Amniotic epithelial cell (primary cell): ENCODE data around the gene RGS8.

ENCODE experiments used
- DNase-seq: peaks from one replicate; pipeline ENCODE4 v3.0.0-alpha.2; 2010; ENCODE audit warnings: low read depth

The RGS8 gene

GRCh38 chr1:182684116-182684828 is at the start of gene RGS8:
RGS8 (minus strand) TSS chr1:182684587; CDS start chr1:182669649, 14,938 bp downstream.
- no peak for DNase-seq

DNA sequence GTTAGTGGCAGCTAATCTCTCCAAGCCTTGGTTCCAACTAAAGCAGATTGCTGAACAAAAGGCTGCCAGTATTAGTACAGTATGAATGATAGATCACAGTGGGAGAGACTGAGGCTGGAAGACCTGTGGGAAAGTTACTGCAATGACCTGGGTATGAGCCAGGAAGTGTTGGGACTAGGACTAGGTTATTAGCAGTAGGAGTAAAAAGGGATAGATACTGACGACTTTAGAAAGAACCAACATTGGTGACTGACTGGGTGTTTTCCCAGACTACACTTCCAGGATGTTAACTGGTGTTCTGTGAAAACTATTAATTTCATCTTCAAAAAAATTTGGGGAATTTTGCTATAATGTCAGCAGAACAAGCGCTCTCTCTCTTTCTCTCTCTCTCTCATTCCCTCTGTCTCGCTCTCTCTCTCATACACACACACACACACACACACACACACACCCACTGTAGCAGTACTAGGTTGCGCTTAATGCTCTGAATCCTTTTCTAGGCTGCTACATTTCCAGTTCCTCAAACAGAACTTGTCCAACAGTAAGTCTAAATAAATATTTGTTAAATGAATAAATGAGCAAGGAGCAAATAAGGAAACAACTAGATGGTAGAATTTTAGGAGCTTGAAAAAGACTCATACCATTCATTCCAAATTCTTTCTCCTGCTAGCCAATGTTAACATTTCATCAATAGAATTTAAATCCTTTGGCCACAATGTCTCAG is 47.6 kb upstream of the RGS8 start:
- DNase-seq = no peak

DNA sequence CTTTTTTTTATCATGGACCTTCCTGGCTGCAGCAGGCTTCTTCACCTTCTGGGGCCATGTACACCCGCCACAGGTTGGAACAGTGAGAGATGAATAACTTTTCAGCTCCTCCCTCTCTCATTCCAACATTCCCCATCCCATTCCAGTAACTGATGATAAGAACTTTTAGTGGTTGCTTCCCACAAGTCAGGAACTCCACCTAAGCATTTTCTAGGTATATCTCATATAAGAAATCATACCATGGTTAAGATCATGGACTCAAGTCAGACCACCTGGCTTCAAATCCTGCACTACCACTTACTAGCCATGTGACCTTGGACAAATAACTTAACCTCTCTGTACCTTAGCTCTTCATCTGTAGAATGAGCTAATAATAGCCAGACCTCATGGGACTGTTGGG is 42.5 kb upstream of the RGS8 start:
- DNase-seq = no peak

DNA sequence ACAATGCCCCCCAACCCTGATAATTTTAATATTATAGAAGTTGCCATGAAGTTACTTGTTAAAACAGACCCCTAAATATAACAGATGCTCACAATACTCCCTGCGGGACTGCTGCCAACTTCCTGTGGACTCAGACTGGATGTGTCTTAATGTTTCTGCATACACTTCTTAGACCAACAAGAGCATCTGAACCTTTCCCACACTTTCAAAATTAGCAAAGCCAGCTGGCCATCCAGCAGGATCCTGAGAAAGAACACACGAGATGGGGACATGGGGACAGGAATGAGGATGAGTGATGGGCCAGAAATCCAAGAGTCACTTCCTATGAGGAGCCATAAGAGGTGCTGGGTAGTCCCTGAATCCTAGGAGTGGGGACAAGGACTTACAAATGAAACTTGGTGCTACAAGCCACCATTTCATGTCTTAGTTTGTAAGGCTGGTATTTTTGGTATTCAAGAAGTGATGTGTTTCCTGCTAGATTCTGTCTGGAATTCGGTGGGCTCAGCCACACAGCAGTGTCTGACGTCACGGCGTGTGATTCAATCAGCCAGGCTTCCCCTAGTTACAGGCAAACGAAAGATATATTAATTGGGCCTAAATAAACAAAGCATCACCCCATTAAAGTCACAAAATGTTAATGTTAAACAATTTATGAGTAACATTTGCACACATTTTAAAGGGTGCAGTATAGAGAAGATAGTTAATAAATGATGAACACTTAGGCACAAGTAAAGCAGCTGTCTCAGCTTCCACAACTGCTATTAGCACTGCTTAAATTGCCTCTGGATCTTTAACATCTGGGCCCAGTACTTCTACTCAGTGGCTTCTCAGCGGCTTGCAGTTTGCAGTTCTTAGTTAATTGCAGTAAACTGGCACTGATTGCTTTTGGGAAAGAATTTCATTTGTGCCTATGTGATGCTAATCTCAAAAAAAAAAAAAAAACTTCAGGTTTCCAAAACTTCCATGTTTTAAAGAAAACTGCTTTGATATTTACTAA is 41.2 kb upstream of the RGS8 start:
- no peak for DNase-seq

DNA sequence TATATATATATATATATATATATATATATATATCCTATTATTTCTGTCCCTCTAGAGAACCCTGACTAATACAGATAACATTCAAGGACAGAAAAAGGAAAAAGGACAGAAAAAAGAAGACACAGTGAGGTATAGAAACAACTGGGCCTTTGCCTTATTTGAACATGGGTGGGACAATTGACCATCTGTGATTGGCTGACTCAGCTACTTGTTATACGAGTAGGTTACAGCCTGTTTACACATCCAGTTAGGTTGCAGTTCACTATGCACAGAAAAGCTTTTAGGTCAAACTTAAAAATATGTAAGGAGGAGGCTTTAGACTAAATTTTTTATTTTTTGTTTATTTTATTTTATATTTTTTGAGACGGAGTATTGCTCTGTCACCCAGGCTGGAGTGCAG is 39.8 kb upstream of the RGS8 start:
- no peak for DNase-seq

- DNase-seq = no peak
Measured at GRCh38 chr1:182723200-182723599, 38.8 kb upstream of the RGS8 start.

DNA sequence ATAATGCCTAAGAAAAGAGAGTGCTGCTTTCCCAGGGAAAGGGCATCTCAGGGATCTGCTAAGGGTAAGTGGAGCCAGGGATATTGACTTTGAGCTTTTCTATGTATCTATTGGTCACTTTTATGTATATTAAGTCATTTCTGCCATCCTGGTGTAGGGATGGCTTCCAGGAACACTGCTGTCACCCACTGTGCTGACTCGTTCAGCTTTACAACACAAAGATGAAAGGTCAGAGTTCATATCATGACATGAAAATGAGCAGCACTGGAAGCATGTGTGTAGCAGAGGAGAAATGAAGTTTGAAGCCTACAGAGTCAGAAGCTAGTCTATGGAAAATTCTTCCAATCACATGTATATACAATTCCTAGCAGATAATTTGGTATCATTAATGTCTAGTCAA is 37.1 kb upstream of the RGS8 start:
- no peak for DNase-seq

DNA sequence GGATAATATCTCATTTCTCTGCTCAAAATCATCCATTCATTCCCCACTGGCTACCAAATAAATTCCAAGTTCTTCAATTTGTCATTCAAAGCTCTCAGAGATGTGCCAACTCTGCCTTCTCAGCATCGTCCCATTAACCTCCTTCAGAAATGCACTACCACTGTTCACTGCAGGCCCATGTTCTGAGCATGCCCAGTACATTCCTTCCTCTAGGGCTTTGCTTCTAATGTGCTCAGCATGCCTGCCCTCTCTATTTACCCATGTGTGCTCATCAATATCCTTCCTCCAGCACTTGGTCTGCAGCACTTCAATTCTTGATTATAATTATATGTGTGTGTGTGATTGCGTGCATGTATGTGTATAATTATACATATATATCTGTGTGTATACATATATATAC is 36.1 kb upstream of the RGS8 start:
- no peak for DNase-seq

- no peak for DNase-seq
Measured at GRCh38 chr1:182719553-182719952, 35.2 kb upstream of the RGS8 start.

DNA sequence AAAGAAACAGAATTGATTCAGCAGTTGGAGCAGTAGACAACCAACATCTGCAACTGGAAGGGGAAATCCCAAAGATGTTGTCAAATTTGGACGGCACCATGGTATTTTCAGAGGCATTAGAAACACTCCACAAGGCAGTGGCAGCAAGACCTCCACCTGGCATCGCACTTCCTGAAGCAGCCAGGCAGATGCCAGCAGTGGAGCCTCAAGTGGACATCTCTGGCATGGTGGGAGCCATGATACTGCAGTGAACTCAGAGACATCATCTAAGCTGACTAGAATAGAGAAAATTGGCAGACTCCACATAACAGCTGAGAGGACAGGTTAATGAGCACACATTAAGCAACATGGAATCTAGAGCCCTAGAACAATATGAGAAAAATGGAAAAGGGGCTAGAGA is 33.9 kb upstream of the RGS8 start:
- no peak for DNase-seq

GRCh38 chr1:182716740-182717720 is 32.6 kb upstream of the RGS8 start:
- DNase-seq = no peak

GRCh38 chr1:182715531-182715930 is 31.1 kb upstream of the RGS8 start:
- DNase-seq = no peak

DNA sequence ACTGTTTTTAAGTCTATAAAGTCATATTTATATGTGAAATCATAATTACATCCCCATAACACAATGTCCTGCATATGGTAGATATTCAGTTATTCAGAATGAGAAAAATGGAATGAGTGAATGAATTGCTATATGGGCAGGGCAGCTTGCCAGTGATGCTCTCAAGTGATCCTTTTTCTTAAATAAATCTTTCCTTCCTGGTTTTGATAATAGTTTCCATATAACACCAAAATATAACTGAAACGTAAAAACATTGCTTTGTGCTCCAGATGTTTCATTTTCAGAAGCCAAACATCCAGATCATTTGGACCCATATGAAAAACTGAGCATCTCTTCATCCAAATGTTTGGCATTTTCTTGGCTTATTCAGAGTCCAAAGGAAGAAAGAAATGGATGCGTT is 30.2 kb upstream of the RGS8 start:
- DNase-seq = no peak

- DNase-seq = no peak
Measured at GRCh38 chr1:182713939-182714338, 29.6 kb upstream of the RGS8 start.

DNA sequence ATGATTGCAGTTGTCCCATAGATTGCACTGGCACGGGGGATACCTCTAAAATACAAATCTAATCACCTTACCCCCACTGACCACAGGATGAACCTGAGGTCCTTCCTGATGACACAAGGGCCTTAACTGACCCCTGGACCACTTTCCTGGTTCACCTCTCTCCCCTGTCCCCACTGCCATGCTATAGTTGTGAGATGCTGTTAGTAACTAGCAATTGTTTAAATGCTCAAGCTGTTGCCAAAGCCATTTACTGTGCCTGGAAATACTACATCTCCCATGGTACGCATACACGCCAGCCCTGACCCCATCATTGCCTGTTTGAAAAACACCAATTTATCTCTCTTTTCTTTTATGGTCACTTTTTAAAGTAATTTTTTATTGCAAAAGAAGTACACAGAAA is 29.1 kb upstream of the RGS8 start:
- DNase-seq = no peak

GRCh38 chr1:182709855-182710254 is 25.5 kb upstream of the RGS8 start:
- DNase-seq = no peak

DNA sequence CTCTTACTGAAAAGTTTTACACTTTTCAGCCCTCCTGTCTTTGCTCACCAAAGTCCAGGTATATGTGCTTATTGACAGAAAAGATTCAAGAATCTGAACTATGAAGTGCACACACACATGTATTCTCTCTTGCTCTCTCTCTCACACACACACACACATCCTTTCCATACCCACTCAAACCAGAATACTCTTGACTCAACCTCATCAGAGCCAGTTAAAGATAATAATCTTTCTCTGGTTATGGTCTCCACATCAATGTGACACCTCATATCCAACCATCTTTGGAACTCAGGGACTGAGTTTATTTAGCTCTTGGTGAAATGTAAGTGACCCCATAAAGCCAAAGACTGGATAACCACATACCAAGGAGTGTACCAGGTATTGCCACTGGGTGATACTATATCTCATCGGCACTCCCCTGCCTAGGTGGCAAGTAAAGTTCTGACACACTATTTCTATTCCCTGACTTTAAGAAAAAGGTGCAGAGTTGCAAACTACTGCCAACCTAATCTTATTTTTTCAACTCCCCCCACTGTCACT is 24.9 kb upstream of the RGS8 start:
- no peak for DNase-seq

- DNase-seq = no peak
Measured at GRCh38 chr1:182707122-182707521, 22.7 kb upstream of the RGS8 start.

GRCh38 chr1:182704677-182705076 is 20.3 kb upstream of the RGS8 start:
- DNase-seq = no peak

DNA sequence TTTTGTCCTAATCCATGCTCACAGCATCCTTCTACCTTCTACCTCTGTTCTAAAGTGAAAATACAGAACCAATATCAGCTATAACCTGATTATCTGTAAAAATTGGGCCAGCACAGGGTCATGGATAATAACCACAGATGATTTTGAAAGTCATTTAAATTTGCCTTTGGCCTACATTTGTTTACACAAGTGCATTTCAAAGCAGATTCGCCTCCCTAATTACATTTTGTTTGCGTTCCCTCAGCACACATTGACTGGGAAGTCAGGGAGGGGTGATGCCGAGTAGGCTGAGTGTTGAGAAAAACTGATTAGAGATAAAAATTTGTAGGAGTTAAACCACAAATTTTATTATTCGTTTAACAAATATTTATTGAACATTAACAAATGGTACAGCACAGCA is 19.2 kb upstream of the RGS8 start:
- no peak for DNase-seq
